ENCODE data around the gene MAP3K5. TPM values are rescaled to one million over a fixed set of nuclear protein-coding genes. Genes with fewer than 3 reads are reported as not detected.

MAP3K5 gene
- total and polyA plus RNA-seq, 9 of the 15 experiments (the other 6 are each of a cell fraction or from before 2014, with no cell fraction given) = 2.2 to 13.0 (median 9.9) TPM

GRCh38 chr6:136784271-136784664 lies 8.0 kb downstream of the MAP3K5 start:
- H2AFZ ChIP-seq (ENCODE audit: low read depth, low read length) = no peak overlapping the region
- H3K79me2 ChIP-seq (ENCODE audit: control insufficient read depth, insufficient read depth, low read length) = peaks cover 92% of the 10 kb centered on the region
- in situ Hi-C loops (cut with MboI) = no loop called here
- DNase-seq (ENCODE audit: extremely low read depth in 1 of 4, low spot score in 3 of 4) = no peak
- no peaks in the 10 kb centered on the region for H3K9me1 ChIP-seq (ENCODE audit: control insufficient read depth, insufficient read depth, low read length)
- H3K27ac ChIP-seq (ENCODE audit: extremely low read depth, low read depth, low read length) = peak overlapping the region; percentile 51; the same call in 1 of the 3 replicates
- ChIA-PET CTCF (ENCODE audit: low intra/inter-chr PET ratio) (no interaction called here), POLR2A (interaction anchor here (1.2 to 1.3 kb wide), 2 partner anchors 8 to 9 kb away, joined by 3 to 5 read pairs; partner anchors contain the start of gene MAP3K5)
- H3K4me1 ChIP-seq (replicated peaks in 1 of 2; ENCODE audit: control insufficient read depth in 2 of 2, insufficient read depth in 2 of 2, low read length in 2 of 2) = peaks cover 3 to 45% of the 10 kb centered on the region in 2 experiments; a peak in 4 of 5 replicates
- WGBS (ENCODE audit: insufficient coverage, low coverage, missing lambda C conversion rate) = 32% methylated on average over 8 of the region's 8 CpGs
- no peak overlapping the region for H3K9ac ChIP-seq (ENCODE audit: insufficient read depth in 1 of 2, low read depth in 2 of 2, low read length in 2 of 2)
- H3K27me3 ChIP-seq (ENCODE audit: control insufficient read depth in 2 of 2, insufficient read depth in 2 of 2, low read length in 2 of 2) = no peaks in the 10 kb centered on the region; a peak in 1 of 5 replicates
- H3K4me2 ChIP-seq (ENCODE audit: insufficient read depth, low read length) = peak overlapping the region; percentile 36; the same call in 1 of the 2 replicates
- 0 out of 2 replicates have a peak, but pooled peaks cover 4% of the 10 kb centered on the region for H4K20me1 ChIP-seq (replicated peaks; ENCODE audit: control insufficient read depth, insufficient read depth, low read length)
- TF ChIP-seq ZFP91 (CRISPR knock-in tag; IDR thresholded peaks at IDR 0.05) (no peak), ZNF384 (IDR thresholded peaks at IDR 0.05; ENCODE audit: low read depth, low read length) (no peak), PRMT5 (CRISPR knock-in tag; IDR thresholded peaks at IDR 0.05) (no peak), ZBTB1 (CRISPR knock-in tag; IDR thresholded peaks at IDR 0.05; ENCODE audit: borderline replicate concordance, low read depth) (0 out of 2 replicates have a peak, but pooled peaks have one; percentile 12), VEZF1 (CRISPR knock-in tag; IDR thresholded peaks at IDR 0.05) (0 out of 2 replicates have a peak, but pooled peaks have one; percentile 6), HDGF (IDR thresholded peaks at IDR 0.05) (no peak), BCLAF1 (IDR thresholded peaks at IDR 0.05; ENCODE audit: borderline replicate concordance in 1 of 2, control insufficient read depth in 1 of 2, low read depth in 2 of 2, low read length in 1 of 2) (no peak), ZNF512 (tag; IDR thresholded peaks at IDR 0.05) (0 out of 2 replicates have a peak, but pooled peaks have one; percentile 28), KHSRP (IDR thresholded peaks at IDR 0.05) (no peak)
- FAIRE-seq = no peak
- peaks cover 7% of the 10 kb centered on the region; the same call in 2 of the 3 replicates for H3K36me3 ChIP-seq (ENCODE audit: control insufficient read depth, insufficient read depth, low read length)
- intact Hi-C loops (cut with micrococcal nuclease) = no loop called here
- no peak overlapping the region for H3K4me3 ChIP-seq
- no peak for ATAC-seq
- no peaks in the 10 kb centered on the region for H3K9me3 ChIP-seq (replicated peaks; ENCODE audit: control insufficient read depth, insufficient read depth, low read depth, low read length)
- TSS peak; percentile 86 for BruUV-seq (replicated peaks)
